Activated CD4-positive, alpha-beta T cell treated with anti-CD3 and anti-CD28 coated beads, Interleukin-2, amount 50 U/mL, for 16 hours (primary cell): ENCODE measurements around the gene COLEC12.

Experiments
- DNase-seq: peaks from one replicate; pipeline ENCODE4 v3.0.0-alpha.2; 2020

The COLEC12 gene

DNA sequence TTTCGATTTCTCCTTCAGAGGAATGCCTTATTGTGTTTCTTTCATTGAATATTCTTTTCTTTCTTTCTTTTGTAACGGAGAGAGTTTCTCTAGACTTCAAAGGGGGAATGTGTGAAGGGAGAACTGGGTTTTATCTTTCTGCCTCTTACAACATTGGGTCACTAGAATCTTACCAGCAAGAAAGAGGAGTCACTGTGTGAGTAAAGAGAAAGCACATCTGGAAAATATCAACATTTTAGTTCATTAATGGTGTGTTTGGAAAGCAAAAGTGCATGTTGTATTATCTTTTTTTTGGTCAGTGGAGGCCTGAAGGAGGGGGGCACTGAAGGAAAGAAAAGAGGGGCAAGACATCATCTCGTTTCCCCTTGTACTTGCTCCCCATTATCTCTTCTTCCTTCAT, 146.0 kb downstream of the COLEC12 start:
- DNase-seq = no peak

DNA sequence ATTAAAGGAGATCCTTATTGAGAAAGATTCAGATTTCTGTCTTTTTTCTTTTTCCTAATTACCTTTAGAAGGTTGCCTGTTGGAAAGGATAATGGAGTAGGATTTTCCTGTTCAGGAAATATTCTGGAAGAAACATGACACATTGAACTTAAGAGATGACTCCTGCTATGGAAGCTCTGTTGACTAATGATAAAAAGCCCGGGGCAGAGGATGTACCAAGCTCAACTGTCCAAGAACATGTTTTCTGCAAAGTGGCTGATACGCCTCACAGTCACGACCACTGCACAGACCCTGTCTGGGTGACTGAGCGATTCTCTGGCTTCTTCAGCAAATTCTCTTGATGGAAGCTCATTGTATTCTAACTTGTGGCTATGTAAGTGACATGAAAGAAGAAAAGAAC, 146.5 kb downstream of the COLEC12 start:
- DNase-seq = no peak

DNA sequence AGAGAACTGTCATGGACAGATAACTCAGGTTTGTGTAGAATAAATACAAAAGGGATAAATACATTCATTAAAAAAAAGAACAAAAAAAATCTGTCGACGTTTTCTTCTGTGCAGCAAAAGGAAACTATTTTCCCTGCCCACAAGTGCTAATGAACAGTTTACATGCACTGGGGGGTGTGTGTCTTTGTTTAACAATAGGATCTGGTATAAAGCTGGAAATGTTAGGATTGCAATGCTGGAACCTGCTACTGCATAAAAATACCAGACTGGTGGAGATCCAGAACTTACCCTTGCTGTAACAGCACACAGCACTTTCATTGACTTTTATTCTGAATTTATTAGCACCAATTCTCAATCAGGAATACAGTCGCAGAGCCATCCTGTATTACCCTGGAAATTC, 148.1 kb downstream of the COLEC12 start:
- no peak for DNase-seq

DNA sequence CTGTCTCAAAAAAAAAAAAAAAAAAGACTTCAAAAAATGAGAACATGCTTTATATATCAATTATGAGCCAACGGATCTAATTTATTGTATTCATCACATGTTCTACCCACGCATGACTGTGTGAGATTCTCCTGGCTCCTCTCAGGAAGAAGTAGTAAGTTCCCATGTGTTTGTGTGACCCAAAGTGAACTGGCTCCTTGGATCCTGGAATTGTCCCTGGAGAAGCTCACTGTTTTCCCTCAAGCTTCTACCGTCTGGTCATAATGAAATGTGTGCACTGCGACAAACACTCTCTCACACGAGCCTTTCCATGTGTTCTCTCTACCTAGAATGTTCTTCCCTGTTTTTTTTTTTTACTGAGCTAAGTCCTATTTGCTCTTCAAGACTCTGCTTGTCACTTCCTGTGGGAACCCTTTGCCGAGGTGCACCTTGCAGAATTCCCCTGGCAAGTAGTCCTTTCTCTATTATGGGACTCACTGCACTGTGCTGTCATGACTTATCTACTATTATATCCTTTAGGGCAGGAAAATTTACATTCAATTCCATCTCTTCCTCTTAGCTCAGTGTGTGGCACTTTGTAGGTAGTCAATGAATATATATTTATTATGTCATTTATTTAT, 149.4 kb downstream of the COLEC12 start:
- no peak for DNase-seq

DNA sequence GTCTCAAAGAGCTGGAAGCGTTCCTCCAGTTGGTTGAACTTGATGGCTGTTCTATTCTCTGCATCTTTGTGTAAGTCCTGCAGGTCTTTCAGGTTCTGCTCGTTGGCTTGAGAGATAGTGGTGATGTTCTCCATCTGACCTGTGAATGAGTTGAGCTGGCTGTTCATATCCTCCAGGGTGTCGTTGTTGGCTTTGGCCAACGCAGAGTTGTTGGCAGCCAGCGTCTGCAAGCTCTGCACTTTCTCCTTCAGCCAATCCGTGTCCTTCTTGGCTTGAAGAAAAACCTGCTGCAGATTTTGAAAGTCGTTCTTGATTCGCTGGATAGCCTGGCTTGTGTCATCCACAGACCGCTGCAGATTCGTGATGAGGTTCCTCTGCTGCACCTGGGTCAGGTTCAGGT, 153.9 kb downstream of the COLEC12 start:
- DNase-seq = no peak

DNA sequence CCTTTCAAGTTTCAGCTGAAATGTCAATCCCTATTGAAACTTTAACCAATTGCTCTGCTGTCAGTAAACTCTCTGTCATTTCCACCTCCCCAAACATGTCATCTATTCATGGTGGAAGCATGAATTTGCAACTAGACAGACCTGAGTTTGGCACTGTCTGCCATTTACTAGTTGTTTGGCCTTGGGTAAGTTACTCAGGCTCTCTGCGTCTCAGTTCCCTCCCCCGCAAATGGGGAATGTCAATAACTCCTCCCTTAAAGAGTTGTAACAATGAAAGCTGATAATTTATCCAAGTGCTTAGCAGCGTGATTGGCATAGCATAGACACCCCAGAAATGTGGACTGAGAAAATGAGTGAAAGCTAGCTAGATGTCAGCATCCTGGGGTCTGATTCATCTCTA, 159.4 kb downstream of the COLEC12 start:
- no peak for DNase-seq

DNA sequence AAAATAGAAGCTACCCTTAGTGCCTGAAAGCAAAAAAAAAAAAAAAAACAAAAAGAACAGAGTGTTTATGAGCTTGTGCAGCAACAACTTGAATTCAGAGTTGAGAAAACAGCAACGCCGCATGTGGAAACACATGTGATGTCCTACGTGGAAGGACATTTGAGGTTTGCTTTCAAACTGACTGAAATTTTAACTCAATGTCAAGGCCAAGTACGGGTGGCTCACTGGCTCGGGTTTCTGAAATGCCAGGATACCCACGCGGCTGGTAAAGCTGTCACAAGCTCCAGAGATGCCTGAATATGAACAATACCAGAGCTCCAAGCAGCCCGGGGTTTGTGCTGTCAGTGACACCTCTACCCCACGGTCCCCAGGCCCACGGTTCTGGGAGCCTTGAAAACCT, 160.5 kb downstream of the COLEC12 start:
- DNase-seq = no peak

DNA sequence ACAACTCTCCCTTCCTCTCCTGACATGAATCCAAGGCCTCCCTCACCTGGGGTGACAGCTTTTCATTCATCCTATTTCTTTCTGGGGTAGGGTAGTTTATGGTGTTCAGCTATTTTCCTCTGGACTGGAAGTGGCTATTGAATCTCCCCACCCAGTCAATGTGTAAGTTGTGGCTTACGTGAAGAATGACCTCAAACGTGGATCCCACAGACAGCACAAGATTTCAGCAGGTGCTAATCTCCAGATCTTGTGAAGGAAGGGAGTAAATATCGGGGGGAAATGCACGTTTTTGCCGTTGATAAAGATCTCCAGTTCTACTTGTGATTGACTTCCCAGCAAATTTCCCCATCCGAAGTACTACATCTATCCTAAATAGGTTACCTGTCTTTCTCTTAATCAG, 161.3 kb downstream of the COLEC12 start:
- DNase-seq = no peak

DNA sequence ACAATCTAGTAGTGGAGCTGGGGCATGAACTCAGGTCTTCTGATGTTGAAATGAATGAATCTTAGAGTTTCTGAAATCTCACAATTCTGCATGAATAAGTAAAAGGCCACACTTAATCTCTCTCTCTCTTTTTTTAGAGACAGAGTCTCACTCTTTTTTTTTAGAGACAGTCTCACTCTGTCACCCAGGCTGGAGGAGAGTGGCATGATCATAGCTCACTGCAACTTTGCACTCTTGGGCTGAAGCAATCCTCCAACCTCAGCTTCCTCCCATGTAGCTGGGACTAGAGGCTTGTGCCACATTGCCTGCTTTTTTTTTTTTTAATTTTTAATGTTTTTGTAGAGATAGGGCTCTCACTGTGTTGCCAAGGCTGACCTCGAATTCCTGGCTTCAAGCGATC, 163.8 kb downstream of the COLEC12 start:
- no peak for DNase-seq

DNA sequence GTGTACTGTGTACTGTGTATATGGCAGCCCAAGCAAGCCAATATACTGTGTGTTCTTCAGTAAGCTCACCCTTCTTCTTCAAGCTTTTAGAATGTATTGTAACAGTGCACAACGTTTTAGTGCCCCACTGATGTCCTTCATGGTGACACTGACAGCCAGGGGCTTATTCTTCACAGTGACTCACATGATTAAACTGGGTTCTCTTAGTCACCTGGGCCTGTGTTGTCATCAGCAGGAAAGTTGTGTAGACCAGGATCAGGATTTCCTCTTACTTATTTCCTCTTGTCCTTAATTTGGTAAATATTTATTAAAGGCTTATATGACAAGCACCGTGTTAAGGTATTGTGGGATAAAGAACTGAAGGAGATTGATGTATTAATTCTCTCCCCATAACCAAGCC, 164.8 kb downstream of the COLEC12 start:
- no peak for DNase-seq

DNA sequence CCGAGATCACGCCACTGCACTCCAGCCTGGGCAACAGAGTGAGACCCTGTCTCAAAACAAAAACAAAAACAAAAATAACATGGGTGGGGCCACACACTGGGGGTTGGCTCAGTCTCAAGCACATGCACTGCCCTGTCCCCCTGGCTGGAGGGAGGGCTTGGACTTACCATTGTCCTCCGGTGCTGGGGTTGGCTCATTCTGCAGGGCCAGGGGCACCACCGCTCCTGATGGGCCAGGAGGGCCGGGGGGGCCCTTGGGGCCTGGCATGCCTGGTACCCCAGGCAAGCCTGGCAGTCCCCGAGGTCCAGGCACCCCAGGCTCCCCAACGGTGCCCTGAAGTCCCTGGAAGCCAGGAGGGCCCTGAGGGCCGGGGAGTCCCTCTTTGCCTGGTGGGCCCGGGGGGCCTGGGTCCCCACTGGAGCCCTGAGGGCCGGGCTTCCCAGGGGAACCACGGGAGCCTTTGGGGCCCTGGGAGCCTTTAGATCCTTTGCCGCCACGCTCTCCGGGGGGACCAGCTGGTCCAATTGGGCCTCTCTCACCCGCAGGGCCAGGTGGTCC, 165.8 kb downstream of the COLEC12 start:
- DNase-seq = no peak

DNA sequence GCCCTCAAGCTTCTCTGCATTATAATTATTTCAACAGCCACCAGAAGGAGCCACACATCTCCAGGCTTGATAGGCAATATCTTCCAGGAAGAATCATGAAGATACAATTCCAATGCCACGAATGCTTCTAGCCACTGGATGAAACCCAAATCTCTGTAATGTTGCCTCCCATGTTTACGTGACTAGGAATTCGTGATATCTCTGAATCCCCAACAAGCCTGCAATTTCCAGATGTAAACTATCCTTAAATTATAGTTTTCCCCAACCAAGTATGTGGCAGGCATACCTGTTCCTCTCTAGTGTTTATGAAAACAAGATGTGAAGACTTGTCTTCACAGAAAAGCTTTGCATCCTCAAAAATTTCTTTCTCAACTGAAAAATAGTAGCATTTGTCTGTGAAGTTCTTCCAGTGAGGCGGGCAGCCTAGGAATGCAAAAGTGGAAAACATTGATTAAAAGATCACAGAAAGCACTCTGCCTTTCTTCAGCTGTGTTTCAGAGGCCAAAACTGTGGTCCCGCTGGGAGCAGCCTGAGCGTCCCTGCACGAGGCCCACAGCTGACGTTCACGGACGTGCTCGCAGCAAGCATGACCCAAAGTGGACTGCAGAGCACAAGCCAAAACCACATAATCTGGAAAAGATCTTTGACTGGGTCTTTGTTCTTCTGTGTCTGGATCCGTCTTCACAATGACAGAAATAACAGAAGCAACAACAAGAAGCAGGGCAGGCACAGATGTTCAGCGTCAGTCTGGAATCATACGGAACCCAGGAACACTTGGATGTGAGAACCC, 167.6 kb downstream of the COLEC12 start:
- no peak for DNase-seq

DNA sequence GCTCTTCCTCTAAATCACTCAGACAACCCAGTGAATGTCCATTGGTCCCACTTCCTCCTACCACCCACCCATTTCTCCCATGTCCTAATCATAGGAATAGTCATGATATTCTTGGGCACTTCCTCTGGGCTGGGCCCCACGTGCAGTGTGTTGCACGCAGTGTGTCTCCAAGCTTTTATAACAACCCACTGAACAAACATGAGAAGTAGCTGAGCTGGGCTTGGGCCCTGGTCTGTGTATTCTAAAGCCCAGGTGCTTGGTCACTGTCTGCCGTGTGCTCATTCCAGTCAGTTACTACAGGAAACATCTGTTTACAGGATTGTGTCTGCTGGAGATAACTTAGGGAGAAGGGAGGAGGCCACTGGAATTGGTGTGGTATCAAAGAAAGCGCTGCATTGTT, 168.5 kb downstream of the COLEC12 start:
- no peak for DNase-seq

DNA sequence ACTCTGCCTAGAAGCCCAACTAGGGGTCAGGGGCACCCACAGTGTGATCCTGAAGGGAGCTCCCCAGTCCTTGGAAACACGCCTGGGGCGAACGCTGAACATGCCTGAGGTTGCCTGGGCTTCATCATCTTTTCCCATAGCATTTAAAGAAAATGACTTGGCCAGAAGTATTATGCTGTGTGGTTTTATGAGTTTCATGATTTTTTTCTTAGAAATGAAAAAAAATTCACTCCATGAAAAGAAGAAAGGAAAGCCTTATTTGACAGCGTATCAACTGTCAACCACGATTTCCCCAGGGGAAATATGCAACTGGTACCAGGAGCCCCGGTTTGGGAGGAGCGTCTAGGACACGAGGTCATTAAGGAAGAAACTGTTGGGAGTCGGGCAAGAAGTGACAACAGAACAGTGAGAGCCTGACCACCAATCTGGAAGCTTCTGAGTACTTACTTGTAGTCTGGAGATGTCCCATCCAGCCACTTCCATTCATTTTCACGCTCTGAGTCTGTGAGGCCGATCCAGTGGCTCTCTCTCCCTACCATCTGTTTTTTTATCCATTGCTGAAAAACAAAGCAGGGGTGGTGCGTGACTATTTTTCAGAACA, 169.2 kb downstream of the COLEC12 start:
- no peak for DNase-seq

DNA sequence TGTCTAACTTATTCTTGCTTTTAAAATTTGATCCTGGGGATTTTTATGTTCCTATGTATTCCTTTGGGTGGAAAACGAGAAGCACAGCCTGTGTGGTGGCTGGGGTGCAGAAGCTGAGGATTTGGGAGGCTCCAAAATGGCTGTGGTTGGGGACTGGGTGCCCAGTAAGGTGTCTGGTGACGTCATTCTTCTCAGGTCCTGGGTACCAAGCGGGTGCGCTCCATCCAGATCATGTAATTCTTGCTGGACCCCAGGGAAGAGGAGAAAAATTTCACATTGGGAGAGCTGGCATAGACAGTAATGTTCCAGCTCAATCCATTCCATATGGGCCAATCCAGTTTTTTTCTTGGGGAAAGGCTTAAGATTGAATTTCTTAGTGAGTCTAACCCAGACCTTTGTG, 171.6 kb downstream of the COLEC12 start:
- DNase-seq = no peak

DNA sequence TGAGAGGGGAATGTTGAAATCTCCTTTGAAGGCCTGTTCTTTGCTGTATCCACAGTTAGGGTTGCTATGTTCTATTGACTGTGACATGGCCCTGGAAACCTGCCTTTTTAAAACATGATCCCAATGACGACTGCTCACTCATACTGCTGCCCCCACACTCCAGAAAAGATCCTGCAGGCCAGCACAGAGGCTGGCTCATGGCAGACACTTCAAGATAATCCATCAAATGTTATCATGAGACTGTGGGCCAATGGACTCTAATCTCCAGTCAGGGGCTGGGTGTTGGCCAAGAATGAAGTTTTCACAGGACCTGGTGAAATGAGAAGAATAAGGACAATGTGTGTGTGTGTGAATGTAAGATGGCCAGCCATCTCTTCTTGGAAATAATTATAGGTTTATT, 173.7 kb downstream of the COLEC12 start:
- no peak for DNase-seq

DNA sequence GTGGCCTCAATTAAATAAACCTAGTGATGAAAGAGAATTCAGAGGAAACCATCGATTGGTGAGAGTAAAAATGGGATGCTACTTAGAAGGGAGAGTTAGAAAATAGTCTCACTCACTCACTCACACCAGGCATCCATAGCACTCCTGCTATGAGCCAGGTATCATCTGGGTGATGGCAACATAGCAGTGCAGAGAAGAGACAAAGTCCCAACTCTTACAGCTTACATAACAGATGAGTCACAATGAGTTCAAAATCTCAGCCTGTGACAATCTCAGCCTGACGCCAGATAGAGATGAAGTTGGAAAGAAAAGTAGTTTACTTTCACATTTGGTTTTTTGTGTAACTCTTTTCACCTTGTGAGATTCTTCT, 177.3 kb downstream of the COLEC12 start:
- DNase-seq = no peak

DNA sequence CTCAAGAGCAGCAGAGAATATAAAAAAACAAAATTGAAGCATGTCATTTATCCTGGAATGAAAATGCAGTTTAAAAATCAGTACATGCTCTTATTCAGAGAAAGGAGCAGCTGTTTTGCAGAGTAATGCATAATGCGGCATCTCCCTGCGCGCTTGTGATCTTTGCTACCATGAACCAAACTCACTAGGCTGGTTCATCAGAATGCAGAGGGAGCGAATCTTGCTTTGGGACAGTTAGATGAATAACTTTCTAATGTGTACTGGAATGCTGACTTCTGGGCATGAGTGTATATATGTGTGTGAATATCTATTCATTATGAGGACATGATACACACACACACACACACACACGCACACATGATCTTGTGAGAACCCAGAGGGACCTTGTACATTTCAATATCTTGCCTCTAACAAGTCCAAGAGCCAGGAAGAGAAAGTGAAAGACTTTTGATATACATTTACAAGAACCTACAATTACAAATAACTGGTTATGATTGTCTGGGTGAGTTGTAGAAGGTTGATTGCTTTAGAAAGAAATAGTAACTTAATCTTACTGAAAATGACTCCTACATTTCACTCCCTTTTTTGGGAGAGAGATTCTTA, 178.5 kb downstream of the COLEC12 start:
- DNase-seq = no peak

DNA sequence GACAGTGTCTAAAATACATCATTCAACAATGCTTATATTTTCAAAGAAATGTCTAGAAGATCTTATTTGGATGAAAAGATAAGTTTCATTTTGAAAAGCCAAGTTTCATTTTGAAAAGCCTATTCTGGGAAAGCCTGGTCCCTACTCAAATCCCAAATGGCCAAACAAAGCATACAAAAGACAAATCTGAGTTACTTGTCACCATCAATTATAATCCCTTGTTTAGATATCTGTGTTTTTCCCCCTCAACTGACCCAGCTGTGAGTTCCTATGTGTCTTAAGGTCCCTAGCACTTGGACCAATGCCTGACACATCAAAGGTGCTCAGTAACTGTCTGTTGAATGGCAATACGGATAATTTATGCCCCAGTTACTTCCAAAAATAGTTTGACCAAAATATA, 180.3 kb downstream of the COLEC12 start:
- DNase-seq = no peak

DNA sequence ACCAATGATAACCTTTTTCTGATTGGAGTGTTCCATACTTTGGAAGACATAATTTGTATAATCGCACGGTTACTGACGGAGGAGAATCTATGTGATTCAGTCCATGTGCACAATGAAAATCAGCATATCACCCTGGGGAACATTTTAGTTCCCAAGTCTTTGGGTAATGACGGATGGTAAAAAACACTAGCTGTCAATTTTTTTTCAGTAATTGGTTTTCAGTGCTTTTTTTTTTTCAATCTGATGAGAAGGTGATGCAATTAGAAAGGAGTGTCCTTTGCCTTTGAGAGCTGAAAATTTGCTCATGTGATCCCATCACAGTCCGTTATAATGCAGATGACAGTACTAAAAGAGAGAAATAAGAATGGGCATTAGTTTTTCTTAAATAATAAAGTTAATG, 180.8 kb downstream of the COLEC12 start:
- no peak for DNase-seq

DNA sequence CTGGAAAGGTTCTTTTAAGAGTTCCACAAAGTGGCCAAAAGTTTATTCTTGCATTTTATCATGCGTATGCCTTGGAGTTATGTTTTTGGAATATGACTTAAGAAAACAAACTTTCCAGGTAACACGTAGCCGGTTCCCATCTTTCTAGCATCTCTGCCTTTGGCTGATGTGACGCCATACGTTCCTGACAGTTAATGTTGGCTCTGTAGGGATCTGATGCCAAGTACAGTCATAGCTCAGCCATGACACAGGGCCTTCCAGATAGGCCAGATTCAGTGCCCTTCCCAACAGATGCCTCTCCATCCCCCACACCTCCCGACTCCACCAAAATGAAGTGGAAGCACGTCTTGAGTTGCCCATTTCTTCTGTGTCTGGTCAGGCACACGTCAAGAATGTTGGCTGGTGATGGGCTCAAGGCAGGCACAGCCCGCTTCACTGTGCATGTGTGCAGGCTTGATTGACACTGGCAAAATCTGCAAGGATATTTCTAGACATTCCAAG, 181.7 kb downstream of the COLEC12 start:
- DNase-seq = no peak

DNA sequence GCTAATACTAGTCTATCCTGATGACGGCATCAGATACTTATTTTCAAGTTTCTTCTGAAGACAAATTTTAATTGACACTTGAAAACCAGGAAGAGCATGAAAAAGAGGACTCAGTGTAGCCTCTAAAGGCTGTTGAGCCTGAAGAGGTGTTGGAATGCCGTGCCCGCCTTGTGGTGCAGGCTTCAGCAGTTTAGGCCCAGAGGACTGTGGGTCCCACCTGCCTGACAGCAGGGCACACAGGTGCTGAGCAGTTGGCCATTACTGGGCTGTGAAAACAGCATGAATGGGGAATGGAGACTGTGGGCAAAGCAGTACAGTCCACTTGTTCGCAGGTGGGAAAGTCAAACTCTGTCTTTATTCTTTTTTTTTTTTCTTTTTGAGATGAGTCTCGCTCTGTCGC, 182.9 kb downstream of the COLEC12 start:
- DNase-seq = no peak

DNA sequence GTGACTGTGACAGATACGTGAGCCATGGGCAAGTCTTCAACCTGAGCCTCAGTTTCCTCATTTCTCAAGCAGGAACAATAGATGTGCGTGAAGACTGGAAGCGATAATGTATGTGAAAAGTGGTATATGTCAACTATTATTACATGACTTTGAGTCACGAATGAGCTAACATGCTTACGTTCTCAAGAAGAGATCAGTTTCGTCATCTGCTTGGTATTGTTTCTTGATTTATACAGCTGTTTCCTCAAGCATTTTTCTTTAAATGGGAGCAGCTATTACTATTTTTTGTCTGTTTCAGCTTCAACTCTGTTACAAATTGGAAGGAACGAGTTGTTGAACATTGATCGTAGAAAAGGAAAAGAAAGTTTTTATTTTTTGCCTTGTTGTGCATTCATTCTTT, 184.1 kb downstream of the COLEC12 start:
- no peak for DNase-seq

DNA sequence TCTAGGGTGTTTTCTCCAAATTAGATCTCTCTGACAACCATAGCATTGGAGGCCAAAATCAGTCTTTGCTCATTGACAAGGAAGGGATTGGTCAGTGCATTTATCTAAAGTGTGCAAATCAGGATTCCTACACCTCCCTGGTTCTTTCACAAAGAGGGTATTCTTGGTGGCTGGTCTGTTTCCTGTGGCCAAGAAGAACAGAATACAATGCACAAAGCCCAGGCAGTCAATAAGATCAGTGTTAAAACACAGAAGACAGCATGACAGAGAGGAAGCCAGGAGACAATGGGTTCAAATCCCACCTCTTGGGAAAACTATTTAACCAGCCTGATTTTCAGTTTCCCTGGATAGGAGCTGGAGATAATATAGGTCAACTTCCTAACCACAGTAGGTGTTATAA, 186.6 kb downstream of the COLEC12 start:
- DNase-seq = no peak
